Right lobe of liver (tissue), 4 donors: ENCODE data around the gene ASGR2.

ENCODE experiments used
- CTCF ChIP-seq, 4 donors: fragments of 200-600 bp in 3 of 4; fragments of 450-650 bp in 1 of 4; IDR thresholded peaks; one replicate each; pipeline versions ENCODE4 v1.5.1 to v1.8.0; 2016 to 2022; ENCODE audit warnings: antibody characterized with exemption in 4 of 4, mild to moderate bottlenecking in 2 of 4
- POLR2A ChIP-seq: fragments of 450-650 bp; IDR thresholded peaks from one replicate; pipeline ENCODE4 v1.6.1; 2017; ENCODE audit warnings: antibody characterized with exemption, mild to moderate bottlenecking
- donor health status: DM: no; HTN: no; CAD: no.
- donor health status: DM: no; HTN: no; CAD: no.
- donor health status: DM: no; HTN: yes; CAD: no.

- no peak for TF ChIP-seq CTCF (IDR thresholded peaks at IDR 0.05)
- no peak for TF ChIP-seq POLR2A
Measured at GRCh38 chr17:7137171-7137943, 22.7 kb upstream of the ASGR2 start.
